ENCODE measurements around the gene CD40LG.

CD40LG gene

GRCh38 chrX:136647677-136648360 is at the start of gene CD40LG:
Gene CD40LG, plus strand, starts transcription at chrX:136648158. Its CDS starts 91 bp downstream, at chrX:136648249.
- no peak for DNase-seq

DNA sequence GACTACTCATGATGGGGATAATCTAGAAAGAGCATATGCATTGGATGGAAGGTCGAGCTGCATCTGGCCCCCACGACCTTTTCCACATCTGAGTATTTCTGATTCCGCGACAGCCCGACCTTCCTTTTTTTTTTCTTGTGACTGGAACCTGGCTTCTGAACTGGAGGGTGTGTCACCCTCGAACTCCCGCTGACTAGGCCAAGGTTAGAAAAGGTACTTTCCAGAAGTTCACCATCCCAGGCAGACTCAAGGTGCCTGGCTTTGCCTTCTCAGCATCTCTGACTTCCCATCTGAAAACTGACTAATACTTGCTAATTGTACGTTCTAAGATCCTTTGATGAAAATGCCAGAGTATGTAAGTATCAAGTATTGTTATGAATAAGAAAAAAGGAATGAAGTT is 49.3 kb upstream of the CD40LG start:
- no peak for DNase-seq

GRCh38 chrX:136600059-136600458 is 47.9 kb upstream of the CD40LG start:
- no peak for DNase-seq

DNA sequence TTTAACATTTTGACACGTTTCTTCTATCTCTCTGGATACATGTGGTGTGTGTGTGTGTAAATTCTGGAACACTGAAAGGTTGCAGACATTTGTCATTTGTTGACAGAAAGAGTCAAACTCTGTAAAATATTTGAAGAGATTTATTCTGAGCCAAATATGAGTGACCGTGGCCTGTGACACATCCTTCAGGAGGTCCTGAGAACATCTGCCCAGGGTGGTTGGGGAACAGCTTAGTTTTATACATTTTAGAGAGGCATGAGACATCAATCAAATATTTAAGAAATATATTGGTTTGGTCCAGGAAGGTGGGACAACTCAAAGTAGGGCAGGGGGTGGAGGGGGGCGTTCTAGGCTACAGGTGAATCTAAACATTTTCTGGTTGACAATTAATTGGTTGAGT is 40.7 kb upstream of the CD40LG start:
- DNase-seq, result no peak

- peak; percentile 15 for DNase-seq
Observed at GRCh38 chrX:136608295-136608933, 39.5 kb upstream of the CD40LG start.

GRCh38 chrX:136616987-136617685 is 30.8 kb upstream of the CD40LG start:
- DNase-seq, result no peak

DNA sequence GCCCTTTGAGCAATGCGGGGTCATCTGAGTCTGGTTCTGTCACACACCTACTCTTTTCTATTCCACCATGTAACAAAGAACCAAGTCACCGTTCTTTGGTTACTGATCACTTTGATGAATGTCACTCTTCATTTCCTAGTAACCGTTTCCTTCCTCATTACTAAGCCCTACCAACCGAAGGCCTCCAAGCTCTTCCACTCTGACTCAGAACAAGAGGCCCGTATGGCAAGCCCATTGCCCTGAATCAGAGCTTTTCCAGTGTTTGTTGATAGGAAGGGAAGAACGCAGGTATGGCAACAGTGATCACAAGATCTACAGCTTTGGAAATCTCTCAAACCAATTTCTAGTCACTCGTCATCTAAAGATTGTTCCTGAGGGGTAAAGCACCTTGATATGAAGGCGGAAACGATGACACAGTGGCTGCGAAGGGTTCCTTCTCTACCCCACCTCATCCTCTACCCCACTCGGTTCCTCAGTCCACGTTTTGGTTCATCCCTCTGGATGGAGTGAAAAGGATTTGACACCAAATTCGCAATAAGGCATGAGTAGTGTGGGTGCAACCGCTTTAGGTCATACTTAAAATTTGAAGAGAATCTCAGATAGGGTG is 28.0 kb upstream of the CD40LG start:
- no peak for DNase-seq

- DNase-seq, result no peak
Observed at GRCh38 chrX:136620780-136621179, 27.2 kb upstream of the CD40LG start.

DNA sequence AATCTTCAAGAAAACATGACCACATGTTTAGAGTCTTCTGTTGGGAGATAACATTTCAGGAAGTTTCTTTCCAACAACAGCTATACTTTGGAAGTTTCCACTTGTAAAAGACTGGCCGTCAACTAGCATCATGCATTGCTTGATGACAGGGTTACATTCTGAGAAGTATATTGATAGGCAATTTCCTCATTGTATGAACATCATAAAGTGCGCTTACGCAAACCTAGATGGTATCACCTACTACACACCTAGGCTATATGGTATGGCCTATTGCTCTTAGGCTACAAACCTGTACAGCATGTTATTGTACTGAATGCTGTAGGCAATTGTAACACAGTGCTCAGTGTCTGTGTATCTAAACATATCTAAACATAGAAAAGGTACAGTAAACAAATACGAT is 25.4 kb upstream of the CD40LG start:
- DNase-seq, result no peak

GRCh38 chrX:136623396-136623795 is 24.6 kb upstream of the CD40LG start:
- DNase-seq, result no peak

- DNase-seq, result no peak
Observed at GRCh38 chrX:136625246-136625645, 22.7 kb upstream of the CD40LG start.

GRCh38 chrX:136626237-136626636 is 21.7 kb upstream of the CD40LG start:
- DNase-seq, result no peak

DNA sequence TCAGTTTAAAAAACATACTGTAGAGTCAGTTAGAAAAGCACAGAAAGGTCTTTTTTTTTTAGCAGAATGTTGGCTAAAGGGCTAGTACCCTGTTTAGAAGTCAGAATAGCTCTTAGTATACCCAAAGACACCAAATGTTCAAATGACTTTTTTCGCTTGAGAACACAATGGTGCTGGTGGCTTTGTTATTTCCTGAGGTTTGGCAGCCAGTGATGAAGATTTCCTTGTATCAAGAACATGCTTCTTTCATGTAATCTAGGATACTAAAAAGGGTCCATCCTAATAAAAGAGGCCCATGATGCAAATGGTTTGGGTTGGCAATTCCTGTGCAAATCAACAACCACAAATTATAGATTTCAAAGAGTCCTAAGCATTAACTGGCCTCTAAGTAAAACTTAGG is 21.1 kb upstream of the CD40LG start:
- no peak for DNase-seq

DNA sequence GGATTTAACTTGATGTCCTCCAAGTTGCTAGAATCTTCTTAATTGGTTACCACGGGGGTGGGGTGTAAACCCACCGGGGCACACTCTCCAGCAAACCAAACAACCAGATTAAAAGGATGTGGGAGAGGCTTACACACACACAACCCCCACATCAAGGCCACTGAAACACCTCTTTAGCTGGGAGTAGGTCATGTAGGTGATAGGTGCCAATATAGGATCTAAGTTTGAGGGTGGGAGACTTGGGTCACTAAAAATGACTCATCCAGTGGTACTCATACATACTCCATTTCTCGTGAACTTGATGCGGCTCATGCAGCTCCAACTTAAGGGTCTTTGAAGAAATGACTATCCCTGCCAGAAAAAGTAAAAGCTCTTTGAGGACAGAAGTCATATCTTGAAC is 20.5 kb upstream of the CD40LG start:
- DNase-seq, result no peak

DNA sequence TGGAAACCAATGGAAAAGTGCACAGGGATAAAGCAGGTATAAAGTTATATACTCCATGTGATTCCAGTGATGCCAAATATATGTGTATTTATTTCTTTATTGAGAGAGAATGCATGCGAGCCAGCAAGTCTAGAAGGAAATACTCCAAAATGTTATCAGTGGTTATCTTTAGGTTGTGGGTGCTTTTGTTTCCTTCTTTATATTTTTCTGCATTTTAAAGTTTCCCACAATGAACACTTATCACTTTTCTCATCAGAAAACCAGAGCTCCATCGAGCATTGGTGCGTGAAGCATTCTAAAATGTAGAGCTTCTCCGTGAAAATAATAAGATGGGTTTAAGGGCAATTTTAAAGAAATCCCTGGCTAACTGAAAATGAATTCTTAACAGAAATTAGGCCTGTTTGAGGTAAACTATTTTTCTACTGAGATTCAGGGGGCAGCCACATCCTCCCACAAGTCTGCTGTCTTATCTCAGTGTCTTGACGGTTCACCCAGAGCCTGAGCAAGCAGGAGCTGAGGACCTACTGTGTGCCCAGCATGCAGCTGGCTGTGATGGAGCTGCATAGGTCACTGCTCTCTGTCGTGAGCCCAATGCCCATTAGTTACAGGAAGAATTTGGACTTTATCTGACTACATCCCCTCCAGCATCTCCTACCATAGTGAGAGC is 18.7 kb upstream of the CD40LG start:
- no peak for DNase-seq

GRCh38 chrX:136630881-136631280 is 17.1 kb upstream of the CD40LG start:
- no peak for DNase-seq

DNA sequence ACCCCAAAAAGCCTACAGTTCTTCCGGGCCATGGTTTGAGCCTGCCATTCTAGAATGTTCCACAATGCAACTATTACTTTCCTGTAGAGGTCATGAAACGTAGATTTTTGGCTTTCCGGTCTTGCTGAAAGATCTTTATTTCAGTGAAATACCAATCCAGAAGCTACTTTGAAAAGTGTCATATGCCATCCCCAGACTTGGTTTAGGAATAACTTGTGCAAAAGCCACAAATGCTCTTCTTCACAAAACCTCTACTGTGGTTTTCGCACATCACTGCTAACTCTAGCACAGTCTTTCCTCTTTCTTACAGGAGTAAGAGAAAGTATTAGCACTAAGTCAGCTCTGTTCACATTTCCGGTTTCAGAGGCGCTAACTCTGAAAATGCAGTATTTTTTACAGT is 12.7 kb upstream of the CD40LG start:
- no peak for DNase-seq

GRCh38 chrX:136636121-136636520 is 11.8 kb upstream of the CD40LG start:
- DNase-seq, result no peak

GRCh38 chrX:136639506-136640176 is 8.3 kb upstream of the CD40LG start:
- DNase-seq, result no peak

DNA sequence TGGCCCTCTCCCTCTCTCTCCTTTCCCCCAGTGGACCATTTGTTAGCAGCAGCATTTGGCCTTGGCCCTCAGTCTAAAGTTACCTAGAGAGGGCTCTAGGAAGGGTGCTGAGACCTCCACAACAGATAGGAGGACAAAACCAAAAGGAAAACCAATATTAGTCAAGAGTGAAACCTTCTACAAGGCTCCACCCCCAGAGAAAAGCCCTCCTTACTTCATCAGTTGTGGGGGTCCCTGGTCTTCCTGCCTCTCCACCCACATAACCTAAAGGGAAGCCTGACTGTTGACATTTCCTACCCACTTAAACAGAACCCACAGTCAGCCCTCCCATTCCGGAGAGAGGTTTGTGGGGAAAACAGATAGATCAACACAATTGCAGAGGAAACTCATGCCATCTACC is 4.7 kb upstream of the CD40LG start:
- no peak for DNase-seq

GRCh38 chrX:136646602-136647239 is 1.2 kb upstream of the CD40LG start:
- DNase-seq, result no peak

- DNase-seq, result no peak
Observed at GRCh38 chrX:136650811-136651210, 2.9 kb downstream of the CD40LG start.
